GM23338 (cell line): Measurements from ENCODE around the gene PROX1. TPM values are rescaled to one million over a fixed set of nuclear protein-coding genes. Genes with fewer than 3 reads are reported as not detected.

Experiments used
- ATAC-seq: fragments of 200-7000 bp; cut with Tn5 transposase; 3 replicates; pipeline ENCODE4 v1.9.1; 2020
- DNase-seq: peaks from one replicate; pipeline ENCODE4 v3.0.0-alpha.2; 2015; ENCODE audit warnings: low spot score
- H2AFZ ChIP-seq: fragments of 200-600 bp; sonication (generic); 2 replicates; pipeline ENCODE4 v1.8.0; 2016; ENCODE audit warnings: antibody characterized with exemption, mild to moderate bottlenecking, moderate library complexity
- H3F3A ChIP-seq: fragments of 200-600 bp; sonication (generic); replicated peaks from 2 replicates; pipeline ENCODE4 v1.8.0; 2017; ENCODE audit warnings: antibody characterized with exemption, mixed run types, low read depth
- H3K27ac ChIP-seq: fragments of 200-600 bp; sonication (generic); 2 replicates; pipeline ENCODE4 v1.6.1; 2016; ENCODE audit warnings: low read depth
- H3K27me3 ChIP-seq: fragments of 200-600 bp; sonication (generic); 2 replicates; pipeline ENCODE4 v1.8.0; 2016; ENCODE audit warnings: mild to moderate bottlenecking, mixed run types, moderate library complexity; ENCODE audit not compliant: insufficient read depth
- H3K36me3 ChIP-seq: fragments of 200-600 bp; sonication (generic); 2 replicates; pipeline ENCODE4 v1.8.0; 2016; ENCODE audit warnings: mild to moderate bottlenecking; ENCODE audit not compliant: insufficient read depth
- H3K4me1 ChIP-seq: fragments of 200-600 bp; sonication (generic); 2 replicates; pipeline ENCODE4 v1.8.0; 2016; ENCODE audit warnings: mild to moderate bottlenecking, moderate library complexity; ENCODE audit not compliant: insufficient read depth
- H3K4me2 ChIP-seq: fragments of 200-600 bp; sonication (generic); 2 replicates; pipeline ENCODE4 v1.7.1; 2017; ENCODE audit warnings: mixed run types
- H3K4me3 ChIP-seq: fragments of 200-600 bp; sonication (generic); 2 replicates; pipeline ENCODE4 v1.6.1; 2016; ENCODE audit warnings: mixed run types
- H3K79me2 ChIP-seq: fragments of 200-600 bp; sonication (generic); replicated peaks from 2 replicates; pipeline ENCODE4 v1.8.0; 2017; ENCODE audit warnings: mild to moderate bottlenecking; ENCODE audit not compliant: insufficient read depth
- H3K9me2 ChIP-seq: fragments of 200-600 bp; sonication (generic); 2 replicates; pipeline ENCODE4 v1.8.0; 2017; ENCODE audit not compliant: insufficient read depth
- H4K20me1 ChIP-seq: fragments of 200-600 bp; sonication (generic); replicated peaks from 2 replicates; pipeline ENCODE4 v1.8.0; 2017; ENCODE audit warnings: mild to moderate bottlenecking; ENCODE audit not compliant: insufficient read depth
- H3K27ac Mint-ChIP-seq: 2 replicates; pipeline ENCODE4 v1.8.0; 2020; ENCODE audit warnings: inconsistent platforms, mild to moderate bottlenecking, moderate library complexity, mixed read lengths
- H3K27me3 Mint-ChIP-seq: 3 replicates; pipeline ENCODE4 v1.8.0; 2022; ENCODE audit warnings: low read depth, mild to moderate bottlenecking, moderate library complexity, mixed read lengths, inconsistent platforms; ENCODE audit not compliant: insufficient read depth, poor library complexity
- H3K36me3 Mint-ChIP-seq: 3 replicates; pipeline ENCODE4 v1.8.0; 2021; ENCODE audit warnings: low read depth, mild to moderate bottlenecking, inconsistent platforms, moderate library complexity, mixed read lengths
- H3K4me1 Mint-ChIP-seq: 3 replicates; pipeline ENCODE4 v1.8.0; 2020; ENCODE audit warnings: mild to moderate bottlenecking, inconsistent platforms, mixed read lengths
- H3K4me3 Mint-ChIP-seq: 3 replicates; pipeline ENCODE4 v1.8.0; 2021; ENCODE audit warnings: moderate library complexity, mild to moderate bottlenecking, inconsistent platforms, mixed read lengths
- H3K9me3 Mint-ChIP-seq: 3 replicates; pipeline ENCODE4 v1.8.0; 2020; ENCODE audit warnings: moderate library complexity, mild to moderate bottlenecking, inconsistent platforms, mixed read lengths
- CREB1 ChIP-seq: fragments of 250-450 bp; sonication (Bioruptor Pico); IDR thresholded peaks from 2 replicates; pipeline ENCODE4 v1.5.0; 2020; ENCODE audit warnings: low read depth, mild to moderate bottlenecking, moderate library complexity
- ETS1 ChIP-seq: IDR thresholded peaks from 2 replicates; pipeline ENCODE4 v1.6.1; 2016; ENCODE audit warnings: antibody characterized with exemption
- EZH2 ChIP-seq: fragments of 200-600 bp; sonication (generic); IDR thresholded peaks from one replicate; pipeline ENCODE4 v1.8.0; 2017; ENCODE audit warnings: antibody characterized with exemption, mild to moderate bottlenecking, low read depth; ENCODE audit not compliant: unreplicated experiment
- EZH2phosphoT487 ChIP-seq: fragments of 200-600 bp; sonication (generic); IDR thresholded peaks from one replicate; pipeline ENCODE4 v1.8.1; 2018; ENCODE audit warnings: antibody characterized with exemption; ENCODE audit not compliant: unreplicated experiment
- JUNB ChIP-seq: IDR thresholded peaks from one replicate; pipeline ENCODE4 v1.6.1; 2016; ENCODE audit warnings: antibody characterized with exemption; ENCODE audit not compliant: unreplicated experiment
- NANOG ChIP-seq: IDR thresholded peaks from 2 replicates; pipeline ENCODE4 v1.6.1; 2016; ENCODE audit warnings: antibody characterized with exemption, borderline replicate concordance
- POLR2AphosphoS5 ChIP-seq: IDR thresholded peaks from 2 replicates; pipeline ENCODE4 v1.6.1; 2016; ENCODE audit warnings: antibody characterized with exemption, low read depth
- REST ChIP-seq: IDR thresholded peaks from one replicate; pipeline ENCODE4 v1.6.1; 2018; ENCODE audit warnings: antibody characterized with exemption; ENCODE audit not compliant: unreplicated experiment
- STAT1 ChIP-seq: IDR thresholded peaks from one replicate; pipeline ENCODE4 v1.6.1; 2016; ENCODE audit warnings: antibody characterized with exemption; ENCODE audit not compliant: unreplicated experiment
- ZNF114 ChIP-seq: fragments of 250-450 bp; sonication (Bioruptor Pico); IDR thresholded peaks from 2 replicates; pipeline ENCODE4 v1.5.0; 2020; ENCODE audit warnings: mild to moderate bottlenecking, moderate library complexity
- ZNF331 ChIP-seq: fragments of 250-450 bp; sonication (Bioruptor Pico); IDR thresholded peaks from 2 replicates; pipeline ENCODE4 v1.5.0; 2020; ENCODE audit warnings: low read depth, mild to moderate bottlenecking, moderate library complexity
- ZNF462 ChIP-seq: fragments of 250-450 bp; sonication (Bioruptor Pico); IDR thresholded peaks from 2 replicates; pipeline ENCODE4 v1.5.0; 2020; ENCODE audit warnings: mild to moderate bottlenecking, moderate library complexity
- polyA plus RNA-seq: library from polyadenylated mRNA; unstranded; fragments of >200 nt; fragmentation: Nextera tagmentation; extraction: Ambion mirVana; gene quantifications from 2 replicates; pipeline ENCODE4 v1.2.1, GENCODE V29; 2016
- total RNA-seq: library from RNA; depleted of rRNA; stranded (reverse); fragments of >200 nt; shearing (Covaris generic); gene quantifications from 2 replicates; pipeline ENCODE4 v1.2.3, GENCODE V29; 2014
- TF ChIP-seq, protein P1 (sequence below), 2 experiments: fragments of 200-600 bp in 1 of 2; sonication (generic) in 1 of 2; conservative IDR thresholded peaks; 2 replicates each; pipeline versions ENCODE4 v1.5.1 to v1.6.1; 2016 to 2017; ENCODE audit warnings: antibody characterized with exemption in 2 of 2, low read depth in 2 of 2, mild to moderate bottlenecking in 2 of 2, moderate library complexity in 1 of 2

PROX1 gene
- total and polyA plus RNA-seq, 2 experiments from 2014 or later: 0.49 to 0.66 TPM

DNA sequence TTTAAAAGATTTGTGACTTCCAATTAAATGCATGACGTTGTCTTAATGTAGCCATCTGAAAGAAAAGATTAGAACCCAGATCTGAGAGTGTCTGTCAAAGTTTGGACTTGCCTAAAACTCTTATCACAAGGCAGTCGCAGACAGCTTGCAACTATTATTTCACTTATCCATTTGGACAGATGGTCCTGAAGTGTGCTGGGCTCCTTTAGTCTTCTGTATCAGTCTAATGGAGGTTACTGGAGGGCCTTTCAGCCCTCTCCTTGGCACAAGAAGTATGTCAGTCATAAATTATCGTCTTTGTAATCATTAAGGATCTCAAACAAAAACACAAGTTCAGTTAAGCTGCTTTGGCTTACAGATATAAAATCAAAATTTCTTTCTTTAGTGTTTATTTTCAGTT lies 15.5 kb downstream of the PROX1 start:
- Histone ChIP-seq H3K9me2 (no peaks in the 10 kb centered on the region), H2AFZ (no peak overlapping the region), H3K4me1 (peaks cover 16% of the 10 kb centered on the region), H3K27ac (no peak overlapping the region), H3K4me3 (no peak overlapping the region), H3F3A (no peaks in the 10 kb centered on the region), H4K20me1 (no peaks in the 10 kb centered on the region), H3K36me3 (no peaks in the 10 kb centered on the region), H3K27me3 (no peaks in the 10 kb centered on the region), H3K79me2 (no peaks in the 10 kb centered on the region), H3K4me2 (no peak overlapping the region)
- Mint-ChIP-seq H3K27me3 (no peaks in the 10 kb centered on the region), H3K27ac (no peak overlapping the region), H3K36me3 (no peaks in the 10 kb centered on the region), H3K9me3 (no peaks in the 10 kb centered on the region), H3K4me1 (peaks cover 15% of the 10 kb centered on the region), H3K4me3 (no peak overlapping the region)
- DNase-seq: no peak
- ATAC-seq: no peak
- TF ChIP-seq ZNF462 (CRISPR knock-in tag): no peak
- no peak for TF ChIP-seq JUNB
- TF ChIP-seq REST: no peak
- TF ChIP-seq, protein P1, sequence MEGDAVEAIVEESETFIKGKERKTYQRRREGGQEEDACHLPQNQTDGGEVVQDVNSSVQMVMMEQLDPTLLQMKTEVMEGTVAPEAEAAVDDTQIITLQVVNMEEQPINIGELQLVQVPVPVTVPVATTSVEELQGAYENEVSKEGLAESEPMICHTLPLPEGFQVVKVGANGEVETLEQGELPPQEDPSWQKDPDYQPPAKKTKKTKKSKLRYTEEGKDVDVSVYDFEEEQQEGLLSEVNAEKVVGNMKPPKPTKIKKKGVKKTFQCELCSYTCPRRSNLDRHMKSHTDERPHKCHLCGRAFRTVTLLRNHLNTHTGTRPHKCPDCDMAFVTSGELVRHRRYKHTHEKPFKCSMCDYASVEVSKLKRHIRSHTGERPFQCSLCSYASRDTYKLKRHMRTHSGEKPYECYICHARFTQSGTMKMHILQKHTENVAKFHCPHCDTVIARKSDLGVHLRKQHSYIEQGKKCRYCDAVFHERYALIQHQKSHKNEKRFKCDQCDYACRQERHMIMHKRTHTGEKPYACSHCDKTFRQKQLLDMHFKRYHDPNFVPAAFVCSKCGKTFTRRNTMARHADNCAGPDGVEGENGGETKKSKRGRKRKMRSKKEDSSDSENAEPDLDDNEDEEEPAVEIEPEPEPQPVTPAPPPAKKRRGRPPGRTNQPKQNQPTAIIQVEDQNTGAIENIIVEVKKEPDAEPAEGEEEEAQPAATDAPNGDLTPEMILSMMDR (conservative IDR thresholded peaks at IDR 0.05; ENCODE audit: low read depth in 2 of 2): no peak
- TF ChIP-seq EZH2phosphoT487: no peak
- no peak for TF ChIP-seq ZNF114 (CRISPR knock-in tag)
- no peak for TF ChIP-seq EZH2
- TF ChIP-seq ETS1: no peak
- no peak for TF ChIP-seq ZNF331 (CRISPR knock-in tag)
- TF ChIP-seq NANOG: no peak
- no peak for TF ChIP-seq CREB1
- TF ChIP-seq POLR2AphosphoS5: no peak
- TF ChIP-seq STAT1: no peak
